CD4-positive, alpha-beta T cell treated with Interleukin-21 for 1 hour (primary cell): Measurements from ENCODE around the gene CACNG5.

Experiments
- DNase-seq: peaks from one replicate; pipeline ENCODE4 v3.0.0-alpha.2; 2020

CACNG5 gene

GRCh38 chr17:66909804-66910373 is 75.0 kb downstream of the CACNG5 start:
- DNase-seq = no peak

- DNase-seq = no peak
These were observed 75.9 kb downstream of the CACNG5 start for GRCh38 chr17:66910651-66911285.

- no peak for DNase-seq
These were observed 80.3 kb downstream of the CACNG5 start for GRCh38 chr17:66915204-66915611.

- no peak for DNase-seq
These were observed 80.9 kb downstream of the CACNG5 start for GRCh38 chr17:66915792-66916191.

GRCh38 chr17:66916946-66917345 is 82.0 kb downstream of the CACNG5 start:
- DNase-seq = no peak

- no peak for DNase-seq
These were observed 84.0 kb downstream of the CACNG5 start for GRCh38 chr17:66918896-66919295.

- DNase-seq = no peak
These were observed 85.5 kb downstream of the CACNG5 start for GRCh38 chr17:66920435-66920834.

GRCh38 chr17:66920950-66921349 is 86.0 kb downstream of the CACNG5 start:
- DNase-seq = no peak

- DNase-seq = no peak
These were observed 89.0 kb downstream of the CACNG5 start for GRCh38 chr17:66923886-66924285.

- no peak for DNase-seq
These were observed 91.0 kb downstream of the CACNG5 start for GRCh38 chr17:66925811-66926500.

GRCh38 chr17:66928949-66929348 is 94.0 kb downstream of the CACNG5 start:
- DNase-seq = no peak

- no peak for DNase-seq
These were observed 94.7 kb downstream of the CACNG5 start for GRCh38 chr17:66929591-66929990.

- DNase-seq = no peak
These were observed 96.0 kb downstream of the CACNG5 start for GRCh38 chr17:66930933-66931332.

GRCh38 chr17:66932311-66932710 is 97.4 kb downstream of the CACNG5 start:
- DNase-seq = no peak

GRCh38 chr17:66934040-66934439 is 99.1 kb downstream of the CACNG5 start:
- DNase-seq = no peak
